ENCODE measurements around the gene IPO9. TPM values are rescaled to one million over a fixed set of nuclear protein-coding genes. Genes with fewer than 3 reads are reported as not detected.

Gene IPO9
- total and polyA plus RNA-seq, 10 of the 15 experiments (the other 5 are each of a cell fraction or from before 2014, with no cell fraction given), result 19.1 to 77.3 (median 34.1) TPM

GRCh38 chr1:201807958-201808632, 20.9 kb upstream of the IPO9 start:
- H2AFZ ChIP-seq (ENCODE audit: control insufficient read depth, low read depth, low read length), result no peak overlapping the region
- no peaks in the 10 kb centered on the region for H3K79me2 ChIP-seq (ENCODE audit: control insufficient read depth, insufficient read depth, low read length)
- no peak overlapping the region for H3K27ac ChIP-seq (ENCODE audit: control insufficient read depth, insufficient read depth)
- no peaks in the 10 kb centered on the region for H3K9me3 ChIP-seq (replicated peaks; ENCODE audit: control insufficient read depth, insufficient read depth, low read length)
- ChIA-PET POLR2A (no interaction called here), RAD21 (ENCODE audit: unreplicated experiment) (no interaction called here), CTCF (interaction anchor here (0.6 to 1.1 kb wide), 3 partner anchors 13 to 248 kb away, joined by 3 read pairs; no protein-coding TSS in a partner anchor), SMC1A (ENCODE audit: uncharacterized antibody, unreplicated experiment) (interaction anchor here (0.6 to 1.0 kb wide), 2 partner anchors 252 to 336 kb away, joined by 3 to 4 read pairs; no protein-coding TSS in a partner anchor)
- ATAC-seq (no peak), FAIRE-seq (no peak), DNase-seq (ENCODE audit: low read depth, low spot score) (no peak)
- BruUV-seq (replicated peaks), result no TSS peak
- no peak overlapping the region for H3K4me3 ChIP-seq
- 44% methylated on average over 11 of the region's 11 CpGs for WGBS (ENCODE audit: insufficient coverage, insufficient replicate concordance, low lambda C conversion rate, missing lambda C conversion rate)
- H3K4me2 ChIP-seq (ENCODE audit: control insufficient read depth, insufficient read depth), result no peak overlapping the region
- intact Hi-C loops (cut with micrococcal nuclease; ENCODE audit: unreplicated experiment) (no loop called here), in situ Hi-C loops (cut with MboI) (no loop called here)
- TF ChIP-seq NRF1 (conservative IDR thresholded peaks at IDR 0.05; ENCODE audit: low read depth, low read length), result no peak
- no peak for TF ChIP-seq TCF12 (IDR thresholded peaks at IDR 0.05; ENCODE audit: low read depth, low read length)
- no peak for TF ChIP-seq CBX5 (IDR thresholded peaks at IDR 0.05; ENCODE audit: low read depth)
- TF ChIP-seq SREBF1 (IDR thresholded peaks at IDR 0.05; ENCODE audit: low read length), result no peak
- TF ChIP-seq STAT1 (conservative IDR thresholded peaks at IDR 0.05), result no peak
- TF ChIP-seq POLR2AphosphoS2 (IDR thresholded peaks at IDR 0.05; ENCODE audit: low read depth, low read length), result no peak
- no peak for TF ChIP-seq TARDBP (IDR thresholded peaks at IDR 0.05; ENCODE audit: borderline replicate concordance)
- TF ChIP-seq MXI1 (IDR thresholded peaks at IDR 0.05; ENCODE audit: low read depth, low read length), result no peak
- TF ChIP-seq, protein P1, sequence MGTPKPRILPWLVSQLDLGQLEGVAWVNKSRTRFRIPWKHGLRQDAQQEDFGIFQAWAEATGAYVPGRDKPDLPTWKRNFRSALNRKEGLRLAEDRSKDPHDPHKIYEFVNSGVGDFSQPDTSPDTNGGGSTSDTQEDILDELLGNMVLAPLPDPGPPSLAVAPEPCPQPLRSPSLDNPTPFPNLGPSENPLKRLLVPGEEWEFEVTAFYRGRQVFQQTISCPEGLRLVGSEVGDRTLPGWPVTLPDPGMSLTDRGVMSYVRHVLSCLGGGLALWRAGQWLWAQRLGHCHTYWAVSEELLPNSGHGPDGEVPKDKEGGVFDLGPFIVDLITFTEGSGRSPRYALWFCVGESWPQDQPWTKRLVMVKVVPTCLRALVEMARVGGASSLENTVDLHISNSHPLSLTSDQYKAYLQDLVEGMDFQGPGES (IDR thresholded peaks at IDR 0.05), result no peak
- no peak for TF ChIP-seq ZZZ3 (IDR thresholded peaks at IDR 0.05; ENCODE audit: control insufficient read depth, insufficient read length, low read depth)
- TF ChIP-seq, protein P2, sequence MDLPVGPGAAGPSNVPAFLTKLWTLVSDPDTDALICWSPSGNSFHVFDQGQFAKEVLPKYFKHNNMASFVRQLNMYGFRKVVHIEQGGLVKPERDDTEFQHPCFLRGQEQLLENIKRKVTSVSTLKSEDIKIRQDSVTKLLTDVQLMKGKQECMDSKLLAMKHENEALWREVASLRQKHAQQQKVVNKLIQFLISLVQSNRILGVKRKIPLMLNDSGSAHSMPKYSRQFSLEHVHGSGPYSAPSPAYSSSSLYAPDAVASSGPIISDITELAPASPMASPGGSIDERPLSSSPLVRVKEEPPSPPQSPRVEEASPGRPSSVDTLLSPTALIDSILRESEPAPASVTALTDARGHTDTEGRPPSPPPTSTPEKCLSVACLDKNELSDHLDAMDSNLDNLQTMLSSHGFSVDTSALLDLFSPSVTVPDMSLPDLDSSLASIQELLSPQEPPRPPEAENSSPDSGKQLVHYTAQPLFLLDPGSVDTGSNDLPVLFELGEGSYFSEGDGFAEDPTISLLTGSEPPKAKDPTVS (IDR thresholded peaks at IDR 0.05; ENCODE audit: low read depth, low read length), result no peak
- no peak for TF ChIP-seq IKZF2 (IDR thresholded peaks at IDR 0.05)
- TF ChIP-seq, protein P3, sequence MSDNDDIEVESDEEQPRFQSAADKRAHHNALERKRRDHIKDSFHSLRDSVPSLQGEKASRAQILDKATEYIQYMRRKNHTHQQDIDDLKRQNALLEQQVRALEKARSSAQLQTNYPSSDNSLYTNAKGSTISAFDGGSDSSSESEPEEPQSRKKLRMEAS (IDR thresholded peaks at IDR 0.05; ENCODE audit: low read depth, low read length), result no peak
- TF ChIP-seq, protein P4, sequence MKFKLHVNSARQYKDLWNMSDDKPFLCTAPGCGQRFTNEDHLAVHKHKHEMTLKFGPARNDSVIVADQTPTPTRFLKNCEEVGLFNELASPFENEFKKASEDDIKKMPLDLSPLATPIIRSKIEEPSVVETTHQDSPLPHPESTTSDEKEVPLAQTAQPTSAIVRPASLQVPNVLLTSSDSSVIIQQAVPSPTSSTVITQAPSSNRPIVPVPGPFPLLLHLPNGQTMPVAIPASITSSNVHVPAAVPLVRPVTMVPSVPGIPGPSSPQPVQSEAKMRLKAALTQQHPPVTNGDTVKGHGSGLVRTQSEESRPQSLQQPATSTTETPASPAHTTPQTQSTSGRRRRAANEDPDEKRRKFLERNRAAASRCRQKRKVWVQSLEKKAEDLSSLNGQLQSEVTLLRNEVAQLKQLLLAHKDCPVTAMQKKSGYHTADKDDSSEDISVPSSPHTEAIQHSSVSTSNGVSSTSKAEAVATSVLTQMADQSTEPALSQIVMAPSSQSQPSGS (IDR thresholded peaks at IDR 0.05; ENCODE audit: low read length), result no peak
- no peak for TF ChIP-seq SUPT20H (IDR thresholded peaks at IDR 0.05; ENCODE audit: borderline replicate concordance, control insufficient read depth, low read depth, low read length)
- no peaks in the 10 kb centered on the region for H3K4me1 ChIP-seq (ENCODE audit: control insufficient read depth, insufficient read depth, low read length)
- no peak overlapping the region for H3K9ac ChIP-seq (ENCODE audit: control insufficient read depth, insufficient read depth, low read length)
- H4K20me1 ChIP-seq (ENCODE audit: control insufficient read depth, insufficient read depth), result no peaks in the 10 kb centered on the region
- no peaks in the 10 kb centered on the region for H3K36me3 ChIP-seq (ENCODE audit: control insufficient read depth in 2 of 2, insufficient read depth in 2 of 2, low read length in 1 of 2)
- H3K27me3 ChIP-seq (replicated peaks in 1 of 2; ENCODE audit: control insufficient read depth in 2 of 2, insufficient read depth in 2 of 2, low read length in 1 of 2), result no peaks in the 10 kb centered on the region

Data from GM12878 (cell line).